ENCODE results near the gene SOS1. TPM values are rescaled to one million over a fixed set of nuclear protein-coding genes. Genes with fewer than 3 reads are reported as not detected.

Gene SOS1
- total RNA-seq, 1 donor from 2014 or later, result 44.0 TPM

DNA sequence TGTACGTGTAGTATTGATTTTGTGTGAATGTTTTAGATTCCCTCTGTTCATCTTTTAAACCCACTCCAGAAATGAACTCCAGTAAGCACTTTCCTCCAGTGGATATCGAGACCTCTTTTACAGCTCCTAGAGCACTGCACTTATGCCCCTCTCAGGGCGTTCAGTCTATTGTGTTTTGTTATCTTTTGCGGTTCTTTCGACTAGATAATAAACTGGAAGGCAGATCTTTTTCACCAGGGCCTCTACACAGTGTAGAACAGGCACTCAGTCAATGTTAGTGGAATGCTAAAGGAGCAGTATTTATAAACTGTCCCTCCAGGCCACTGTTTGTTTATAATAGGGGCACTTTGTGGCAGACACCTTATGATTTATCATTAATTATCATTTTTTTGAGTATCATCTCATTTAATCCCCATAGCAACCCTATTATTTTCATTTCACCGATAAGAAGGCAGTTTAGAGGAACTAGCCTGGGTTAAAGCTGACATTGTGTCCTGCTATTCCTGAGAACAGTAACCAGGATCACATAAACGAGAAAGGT, 742 bp upstream of the SOS1 start:
- H3K27ac Mint-ChIP-seq (ENCODE audit: unreplicated experiment), result peak overlapping the region; percentile 91
- FAIRE-seq, result no peak
- Histone ChIP-seq H4K20me1 (ENCODE audit: insufficient read depth, low read length) (peaks cover 30% of the 10 kb centered on the region), H3K9me3 (ENCODE audit: insufficient read depth, low read depth, low read length) (no peaks in the 10 kb centered on the region), H3K9ac (ENCODE audit: low read length) (peak overlapping the region; percentile 89), H3K4me1 (ENCODE audit: insufficient read depth, low read length) (peaks cover 21% of the 10 kb centered on the region), H2AFZ (ENCODE audit: low read depth, low read length) (peak overlapping the region; percentile 83), H3K36me3 (ENCODE audit: insufficient read depth, low read length) (no peaks in the 10 kb centered on the region), H3K27ac (ENCODE audit: low read depth, low read length) (peak overlapping the region; percentile 86), H3K27me3 (ENCODE audit: insufficient read depth, low read length) (no peaks in the 10 kb centered on the region), H3K4me2 (ENCODE audit: low read length) (peak overlapping the region; percentile 83), H3K4me3 (ENCODE audit: insufficient read depth, low read depth, low read length) (peak overlapping the region; percentile 85), H3K79me2 (ENCODE audit: insufficient read depth, low read length) (peaks cover 41% of the 10 kb centered on the region)
- H3K9me3 Mint-ChIP-seq (ENCODE audit: unreplicated experiment), result no peaks in the 10 kb centered on the region
- no peak for TF ChIP-seq EZH2 (IDR thresholded peaks at IDR 0.05; ENCODE audit: insufficient read depth, low read length)
- TF ChIP-seq, protein P1, sequence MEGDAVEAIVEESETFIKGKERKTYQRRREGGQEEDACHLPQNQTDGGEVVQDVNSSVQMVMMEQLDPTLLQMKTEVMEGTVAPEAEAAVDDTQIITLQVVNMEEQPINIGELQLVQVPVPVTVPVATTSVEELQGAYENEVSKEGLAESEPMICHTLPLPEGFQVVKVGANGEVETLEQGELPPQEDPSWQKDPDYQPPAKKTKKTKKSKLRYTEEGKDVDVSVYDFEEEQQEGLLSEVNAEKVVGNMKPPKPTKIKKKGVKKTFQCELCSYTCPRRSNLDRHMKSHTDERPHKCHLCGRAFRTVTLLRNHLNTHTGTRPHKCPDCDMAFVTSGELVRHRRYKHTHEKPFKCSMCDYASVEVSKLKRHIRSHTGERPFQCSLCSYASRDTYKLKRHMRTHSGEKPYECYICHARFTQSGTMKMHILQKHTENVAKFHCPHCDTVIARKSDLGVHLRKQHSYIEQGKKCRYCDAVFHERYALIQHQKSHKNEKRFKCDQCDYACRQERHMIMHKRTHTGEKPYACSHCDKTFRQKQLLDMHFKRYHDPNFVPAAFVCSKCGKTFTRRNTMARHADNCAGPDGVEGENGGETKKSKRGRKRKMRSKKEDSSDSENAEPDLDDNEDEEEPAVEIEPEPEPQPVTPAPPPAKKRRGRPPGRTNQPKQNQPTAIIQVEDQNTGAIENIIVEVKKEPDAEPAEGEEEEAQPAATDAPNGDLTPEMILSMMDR (IDR thresholded peaks at IDR 0.05; ENCODE audit: insufficient read depth, low read depth, low read length), result no peak
- no peaks in the 10 kb centered on the region for H3K27me3 Mint-ChIP-seq (ENCODE audit: low read depth, unreplicated experiment)
- H3K4me1 Mint-ChIP-seq (ENCODE audit: low read depth, unreplicated experiment), result peaks cover 29% of the 10 kb centered on the region
- DNase-seq (ENCODE audit: low read depth), result no peak
- peak overlapping the region; percentile 85 for H3K4me3 Mint-ChIP-seq (ENCODE audit: unreplicated experiment)
- peaks cover 6% of the 10 kb centered on the region for H3K36me3 Mint-ChIP-seq (ENCODE audit: low read depth, unreplicated experiment)

DNA sequence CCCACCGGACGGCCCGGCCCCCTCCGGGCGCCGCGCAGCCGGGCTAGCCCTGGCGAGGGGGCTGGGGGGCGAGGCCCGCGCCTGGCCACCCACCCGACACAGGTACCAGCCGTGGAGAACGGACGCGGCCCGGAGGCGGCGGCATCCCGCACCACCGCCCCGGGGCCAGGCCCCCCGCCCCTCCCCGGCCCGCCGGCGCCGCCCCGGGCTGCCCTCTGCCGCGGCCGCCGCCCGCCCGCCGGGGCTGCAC, 405 bp downstream of the SOS1 start:
- H2AFZ ChIP-seq (ENCODE audit: low read depth, low read length), result no peak overlapping the region
- H3K4me2 ChIP-seq (ENCODE audit: low read length), result peak overlapping the region; percentile 83
- H3K79me2 ChIP-seq (ENCODE audit: insufficient read depth, low read length), result peaks cover 52% of the 10 kb centered on the region
- H3K36me3 ChIP-seq (ENCODE audit: insufficient read depth, low read length), result no peaks in the 10 kb centered on the region
- peak overlapping the region; percentile 86 for H3K27ac ChIP-seq (ENCODE audit: low read depth, low read length)
- H3K4me1 ChIP-seq (ENCODE audit: insufficient read depth, low read length), result peaks cover 21% of the 10 kb centered on the region
- Mint-ChIP-seq H3K4me1 (ENCODE audit: low read depth, unreplicated experiment) (peaks cover 29% of the 10 kb centered on the region), H3K4me3 (ENCODE audit: unreplicated experiment) (no peak overlapping the region), H3K9me3 (ENCODE audit: unreplicated experiment) (no peaks in the 10 kb centered on the region), H3K27me3 (ENCODE audit: low read depth, unreplicated experiment) (no peaks in the 10 kb centered on the region), H3K36me3 (ENCODE audit: low read depth, unreplicated experiment) (peaks cover 10% of the 10 kb centered on the region), H3K27ac (ENCODE audit: unreplicated experiment) (no peak overlapping the region)
- peaks cover 42% of the 10 kb centered on the region for H4K20me1 ChIP-seq (ENCODE audit: insufficient read depth, low read length)
- DNase-seq (ENCODE audit: low read depth) (no peak), FAIRE-seq (no peak)
- no peaks in the 10 kb centered on the region for H3K27me3 ChIP-seq (ENCODE audit: insufficient read depth, low read length)
- H3K9me3 ChIP-seq (ENCODE audit: insufficient read depth, low read depth, low read length), result no peaks in the 10 kb centered on the region
- TF ChIP-seq, protein P1 (IDR thresholded peaks at IDR 0.05; ENCODE audit: insufficient read depth, low read depth, low read length), result no peak
- no peak for TF ChIP-seq EZH2 (IDR thresholded peaks at IDR 0.05; ENCODE audit: insufficient read depth, low read length)
- peak overlapping the region; percentile 85 for H3K4me3 ChIP-seq (ENCODE audit: insufficient read depth, low read depth, low read length)
- H3K9ac ChIP-seq (ENCODE audit: low read length), result peak overlapping the region; percentile 89

DNA sequence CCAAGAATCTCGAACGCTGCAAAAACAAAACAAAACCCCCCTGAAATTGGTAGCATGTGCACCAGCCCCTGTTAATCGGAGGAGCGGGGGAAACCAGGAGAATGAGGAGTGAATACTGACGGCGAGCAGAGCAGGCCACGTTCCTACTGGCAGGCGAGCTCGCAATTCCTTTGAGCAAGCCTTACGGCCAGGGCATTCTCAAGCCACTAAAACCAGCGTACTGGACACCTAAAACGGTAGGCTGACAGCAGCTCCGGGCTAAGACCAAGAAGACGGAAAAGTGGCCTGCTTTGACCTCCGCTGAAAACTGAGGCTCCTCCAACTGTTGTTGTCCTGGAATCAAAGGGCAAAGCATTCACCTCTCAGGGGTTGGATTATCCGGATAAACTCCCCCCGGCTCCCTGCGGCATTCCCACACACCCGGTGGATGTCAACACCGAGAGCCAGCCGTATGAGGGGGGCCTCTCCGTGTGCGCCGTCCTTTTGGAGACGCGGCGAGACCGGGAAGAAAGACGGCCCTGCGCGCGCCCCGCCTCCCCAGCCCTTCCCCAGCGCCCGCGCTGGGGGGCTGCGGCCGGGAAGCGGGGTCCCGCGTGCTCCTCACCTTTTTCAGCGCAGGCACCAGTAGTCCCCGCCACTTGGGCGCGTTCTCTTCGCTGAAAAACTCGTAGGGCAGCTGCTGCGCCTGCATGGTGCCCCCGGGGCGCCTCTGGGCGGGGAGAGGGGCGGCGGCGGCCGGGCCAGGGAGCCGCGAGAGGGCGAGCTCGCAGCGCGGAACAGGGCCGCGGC, 925 bp downstream of the SOS1 start:
- Histone ChIP-seq H3K36me3 (ENCODE audit: insufficient read depth, low read length) (no peaks in the 10 kb centered on the region), H4K20me1 (ENCODE audit: insufficient read depth, low read length) (peaks cover 47% of the 10 kb centered on the region), H3K9ac (ENCODE audit: low read length) (peak overlapping the region; percentile 89), H3K4me3 (ENCODE audit: insufficient read depth, low read depth, low read length) (peak overlapping the region; percentile 85), H3K9me3 (ENCODE audit: insufficient read depth, low read depth, low read length) (no peaks in the 10 kb centered on the region), H3K4me1 (ENCODE audit: insufficient read depth, low read length) (peaks cover 21% of the 10 kb centered on the region), H3K27me3 (ENCODE audit: insufficient read depth, low read length) (no peaks in the 10 kb centered on the region), H3K79me2 (ENCODE audit: insufficient read depth, low read length) (peaks cover 57% of the 10 kb centered on the region), H3K27ac (ENCODE audit: low read depth, low read length) (peak overlapping the region; percentile 60), H2AFZ (ENCODE audit: low read depth, low read length) (peak overlapping the region; percentile 62), H3K4me2 (ENCODE audit: low read length) (peak overlapping the region; percentile 83)
- Mint-ChIP-seq H3K36me3 (ENCODE audit: low read depth, unreplicated experiment) (peaks cover 10% of the 10 kb centered on the region), H3K4me3 (ENCODE audit: unreplicated experiment) (peak overlapping the region; percentile 95), H3K27me3 (ENCODE audit: low read depth, unreplicated experiment) (no peaks in the 10 kb centered on the region), H3K27ac (ENCODE audit: unreplicated experiment) (peak overlapping the region; percentile 85), H3K4me1 (ENCODE audit: low read depth, unreplicated experiment) (peaks cover 29% of the 10 kb centered on the region), H3K9me3 (ENCODE audit: unreplicated experiment) (no peaks in the 10 kb centered on the region)
- FAIRE-seq (no peak), DNase-seq (ENCODE audit: low read depth) (peak; percentile 46)
- TF ChIP-seq, protein P1 (IDR thresholded peaks at IDR 0.05; ENCODE audit: insufficient read depth, low read depth, low read length), result no peak
- TF ChIP-seq EZH2 (IDR thresholded peaks at IDR 0.05; ENCODE audit: insufficient read depth, low read length), result no peak
